Effector memory CD4-positive, alpha-beta T cell (primary cell): ENCODE data around the gene AMOTL1.

ENCODE experiments used
- DNase-seq, 3 donors: peaks; one replicate each; pipeline ENCODE4 v3.0.0-alpha.2; 2020
- H3K27ac ChIP-seq: 2 replicates; pipeline ENCODE4 v1.7.0; 2013; ENCODE audit warnings: mild to moderate bottlenecking, low read length, moderate library complexity; ENCODE audit not compliant: insufficient read depth, poor library complexity, severe bottlenecking
- H3K27me3 ChIP-seq: replicated peaks from 2 replicates; pipeline ENCODE4 v1.7.0; 2013; ENCODE audit warnings: mild to moderate bottlenecking, low read length; ENCODE audit not compliant: insufficient read depth, control insufficient read depth, poor library complexity, severe bottlenecking
- H3K36me3 ChIP-seq: 2 replicates; pipeline ENCODE4 v1.7.0; 2013; ENCODE audit warnings: mild to moderate bottlenecking, low read length, moderate library complexity; ENCODE audit not compliant: control insufficient read depth, insufficient read depth
- H3K4me1 ChIP-seq: 2 replicates; pipeline ENCODE4 v1.7.0; 2013; ENCODE audit warnings: low read length, mild to moderate bottlenecking; ENCODE audit not compliant: control insufficient read depth, insufficient read depth, poor library complexity, severe bottlenecking
- H3K4me3 ChIP-seq: 2 replicates; pipeline ENCODE4 v1.7.0; 2013; ENCODE audit warnings: low read length, low read depth, mild to moderate bottlenecking; ENCODE audit not compliant: insufficient read depth, poor library complexity, severe bottlenecking
- H3K9me3 ChIP-seq: 2 replicates; pipeline ENCODE4 v1.7.0; 2013; ENCODE audit warnings: mild to moderate bottlenecking, low read length, moderate library complexity; ENCODE audit not compliant: control insufficient read depth

AMOTL1 gene

DNA sequence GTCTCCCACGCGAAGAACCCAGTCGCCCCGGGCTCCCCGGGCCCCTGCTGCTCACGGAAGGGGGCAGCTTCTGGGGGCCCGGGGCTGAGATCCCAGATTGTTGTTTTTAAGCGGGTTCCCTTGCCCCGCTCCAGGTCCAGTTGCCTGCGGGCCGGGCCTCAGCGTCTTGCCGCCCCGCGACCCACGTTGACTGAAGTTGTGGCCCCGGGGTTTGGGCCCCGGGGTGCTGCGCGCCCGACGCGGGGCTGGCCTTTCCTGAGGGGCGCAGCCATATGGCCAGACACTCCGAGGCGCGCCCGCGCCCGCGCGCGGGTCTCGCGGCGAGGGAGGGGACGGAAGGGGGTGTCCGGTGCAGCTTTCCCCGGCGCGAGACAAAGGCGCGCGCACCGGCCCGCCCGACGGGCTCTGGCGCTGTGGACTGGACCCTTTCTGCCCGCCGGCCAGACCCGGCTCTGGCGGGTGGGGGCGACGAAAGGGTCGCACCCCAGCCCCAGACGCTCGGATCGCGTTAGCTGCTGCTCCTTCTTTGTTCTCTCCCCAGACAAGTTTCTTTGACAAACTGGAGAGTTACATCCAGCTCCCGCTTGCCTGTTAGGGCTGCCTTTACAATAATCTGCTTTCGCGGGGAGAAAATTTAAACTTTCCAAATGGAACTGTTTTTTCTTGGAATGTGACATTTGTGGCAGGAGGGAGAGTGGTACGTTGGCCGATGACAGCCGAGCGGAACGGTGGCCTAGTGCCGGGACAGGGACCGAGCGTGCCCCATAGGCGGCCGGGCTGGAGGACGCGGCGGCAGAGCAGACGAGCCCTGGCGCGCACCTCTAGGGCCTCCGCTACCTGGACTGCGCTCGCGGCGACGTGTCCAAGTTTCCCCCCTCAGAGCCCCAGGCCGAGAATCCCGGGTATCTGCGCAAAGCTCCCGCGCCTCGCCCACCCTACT lies 716 bp downstream of the AMOTL1 start:
- no peaks in the 10 kb centered on the region for H3K36me3 ChIP-seq
- peaks cover 12% of the 10 kb centered on the region for H3K27me3 ChIP-seq
- H3K9me3 ChIP-seq, result no peaks in the 10 kb centered on the region
- no peak overlapping the region for H3K4me3 ChIP-seq
- no peak overlapping the region for H3K27ac ChIP-seq
- no peaks in the 10 kb centered on the region for H3K4me1 ChIP-seq
- no peak for DNase-seq

DNA sequence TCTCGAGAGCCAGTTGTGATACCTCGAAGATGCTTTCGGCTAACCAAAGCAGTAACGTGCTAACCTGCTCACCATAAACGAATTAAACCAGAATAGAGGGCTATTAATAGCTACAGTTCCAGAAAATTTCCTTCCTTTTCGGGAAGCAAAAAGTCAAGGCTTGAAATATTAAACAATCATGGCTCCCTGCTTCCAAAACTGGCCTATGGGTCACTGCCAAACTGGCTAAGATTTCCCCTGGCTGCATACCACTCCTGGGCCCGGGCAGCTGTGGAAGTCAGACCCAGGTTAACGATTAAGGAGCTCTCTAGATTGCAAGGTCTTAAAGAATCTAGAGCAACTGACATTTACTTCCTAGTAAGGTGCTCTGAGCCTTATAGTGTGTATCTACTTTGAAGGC lies 1.7 kb downstream of the AMOTL1 start:
- H3K27me3 ChIP-seq, result peaks cover 12% of the 10 kb centered on the region
- no peaks in the 10 kb centered on the region for H3K9me3 ChIP-seq
- no peaks in the 10 kb centered on the region for H3K36me3 ChIP-seq
- H3K4me3 ChIP-seq, result no peak overlapping the region
- no peak overlapping the region for H3K27ac ChIP-seq
- no peak for DNase-seq
- H3K4me1 ChIP-seq, result no peaks in the 10 kb centered on the region

DNA sequence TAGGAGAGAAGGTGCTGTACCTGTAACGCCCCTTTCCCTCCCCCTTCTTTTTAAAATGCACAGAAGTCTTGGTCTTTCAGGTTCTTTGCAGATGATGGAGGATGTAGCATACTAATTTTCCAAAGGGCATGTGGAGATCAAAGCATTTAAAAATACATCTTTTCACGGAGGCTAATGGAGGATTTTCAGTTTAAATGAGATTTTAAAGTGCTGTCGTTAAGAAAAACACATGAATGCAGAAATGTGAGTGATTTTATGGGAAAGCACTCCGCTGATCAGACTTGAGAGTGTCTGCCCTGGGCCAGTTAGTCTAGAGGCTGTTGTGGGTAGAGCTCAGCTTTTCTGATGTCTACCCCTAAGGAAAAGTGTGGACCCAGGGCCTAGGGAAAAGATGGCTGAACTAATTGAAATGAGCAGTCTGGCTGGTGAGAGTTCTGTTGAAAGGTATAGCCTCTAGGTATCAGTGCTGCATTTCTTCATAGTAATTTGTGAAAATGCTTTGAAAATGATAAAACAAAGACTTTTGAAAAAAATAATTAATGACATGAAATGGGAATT lies 2.5 kb downstream of the AMOTL1 start:
- Histone ChIP-seq H3K9me3 (no peaks in the 10 kb centered on the region), H3K4me3 (no peak overlapping the region), H3K36me3 (no peaks in the 10 kb centered on the region), H3K4me1 (no peaks in the 10 kb centered on the region), H3K27me3 (peaks cover 12% of the 10 kb centered on the region), H3K27ac (no peak overlapping the region)
- no peak for DNase-seq

GRCh38 chr11:94771390-94771789 lies 3.2 kb downstream of the AMOTL1 start:
- DNase-seq, result no peak
- H3K4me1 ChIP-seq, result no peaks in the 10 kb centered on the region
- no peak overlapping the region for H3K27ac ChIP-seq
- H3K36me3 ChIP-seq, result no peaks in the 10 kb centered on the region
- H3K4me3 ChIP-seq, result no peak overlapping the region
- H3K27me3 ChIP-seq, result peaks cover 12% of the 10 kb centered on the region
- no peaks in the 10 kb centered on the region for H3K9me3 ChIP-seq

- no peak overlapping the region for H3K4me3 ChIP-seq
- no peaks in the 10 kb centered on the region for H3K36me3 ChIP-seq
- DNase-seq, result no peak
- H3K9me3 ChIP-seq, result no peaks in the 10 kb centered on the region
- H3K27me3 ChIP-seq, result peaks cover 12% of the 10 kb centered on the region
- no peaks in the 10 kb centered on the region for H3K4me1 ChIP-seq
- no peak overlapping the region for H3K27ac ChIP-seq
Observed at GRCh38 chr11:94771951-94772350, 3.8 kb downstream of the AMOTL1 start.

GRCh38 chr11:94773842-94774241 lies 5.7 kb downstream of the AMOTL1 start:
- H3K36me3 ChIP-seq, result no peaks in the 10 kb centered on the region
- H3K4me1 ChIP-seq, result no peaks in the 10 kb centered on the region

DNA sequence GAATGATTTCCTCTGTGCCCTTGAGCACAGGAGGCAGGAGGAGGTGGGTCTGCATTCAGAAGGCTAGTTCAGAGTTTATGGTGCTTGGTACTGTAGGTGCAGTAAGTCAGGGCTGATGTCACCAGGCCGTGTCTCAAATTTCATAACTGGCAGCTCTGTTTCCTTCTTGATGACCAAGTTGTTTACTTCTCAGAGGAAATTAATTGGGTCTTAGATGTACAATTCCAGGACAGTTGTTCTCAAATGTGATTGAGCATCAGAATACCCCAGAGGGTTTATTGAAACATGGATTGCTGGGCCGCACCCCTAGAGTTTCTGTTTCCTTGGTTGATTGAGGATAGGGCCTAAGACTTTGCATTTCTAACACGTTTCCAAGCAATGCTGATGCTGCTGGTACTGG lies 6.2 kb downstream of the AMOTL1 start:
- DNase-seq, result no peak

More at GRCh38 chr11:94773842-94774241, 5.7 kb downstream of the AMOTL1 start:
- peaks cover 6% of the 10 kb centered on the region for H3K27me3 ChIP-seq
- no peak for DNase-seq
- H3K4me3 ChIP-seq, result no peak overlapping the region
- H3K9me3 ChIP-seq, result no peaks in the 10 kb centered on the region
- H3K27ac ChIP-seq, result no peak overlapping the region

GRCh38 chr11:94775567-94776327 lies 7.6 kb downstream of the AMOTL1 start:
- H3K36me3 ChIP-seq, result no peaks in the 10 kb centered on the region
- no peak overlapping the region for H3K27ac ChIP-seq
- H3K27me3 ChIP-seq, result no peaks in the 10 kb centered on the region
- no peaks in the 10 kb centered on the region for H3K9me3 ChIP-seq
- no peak overlapping the region for H3K4me3 ChIP-seq
- DNase-seq, result no peak
- no peaks in the 10 kb centered on the region for H3K4me1 ChIP-seq

More for the DNA sequence above, 6.2 kb downstream of the AMOTL1 start:
- Histone ChIP-seq H3K27me3 (peaks cover under 1% of the 10 kb centered on the region), H3K36me3 (no peaks in the 10 kb centered on the region), H3K4me3 (no peak overlapping the region), H3K4me1 (no peaks in the 10 kb centered on the region), H3K9me3 (no peaks in the 10 kb centered on the region), H3K27ac (no peak overlapping the region)

GRCh38 chr11:94776351-94777321 lies 8.5 kb downstream of the AMOTL1 start:
- no peak overlapping the region for H3K27ac ChIP-seq
- DNase-seq, result no peak
- H3K27me3 ChIP-seq, result no peaks in the 10 kb centered on the region
- H3K4me1 ChIP-seq, result no peaks in the 10 kb centered on the region
- no peaks in the 10 kb centered on the region for H3K36me3 ChIP-seq
- no peaks in the 10 kb centered on the region for H3K9me3 ChIP-seq
- H3K4me3 ChIP-seq, result no peak overlapping the region
